ENCODE results near the gene EXD3. TPM values are rescaled to one million over a fixed set of nuclear protein-coding genes. Genes with fewer than 3 reads are reported as not detected.

Gene EXD3
- total and polyA plus RNA-seq, 2 of the 13 experiments (the other 11 are each of a cell fraction or from before 2014, with no cell fraction given): 2.7 to 4.8 TPM

- no peak for TF ChIP-seq RNF219 (CRISPR knock-in tag; IDR thresholded peaks at IDR 0.05)
- peak; percentile 51; the same call in 1 of the 2 replicates for TF ChIP-seq CSRNP2 (CRISPR knock-in tag; conservative IDR thresholded peaks at IDR 0.05; ENCODE audit: low read depth)
- TF ChIP-seq NR0B2 (CRISPR knock-in tag; IDR thresholded peaks at IDR 0.05): 0 out of 2 replicates have a peak, but pooled peaks have one; percentile 45
- no peak for TF ChIP-seq AGO2 (optimal IDR thresholded peaks at IDR 0.05; ENCODE audit: low read depth, low read length)
- TF ChIP-seq PAWR (CRISPR knock-in tag; IDR thresholded peaks at IDR 0.05; ENCODE audit: borderline replicate concordance): no peak
- no peak for TF ChIP-seq ZNF761 (CRISPR knock-in tag; conservative IDR thresholded peaks at IDR 0.05)
- no peak for TF ChIP-seq ONECUT2 (CRISPR knock-in tag; IDR thresholded peaks at IDR 0.05)
- TF ChIP-seq ZNF512 (CRISPR knock-in tag; IDR thresholded peaks at IDR 0.05): no peak
- no peak for TF ChIP-seq ZNF75D (CRISPR knock-in tag; IDR thresholded peaks at IDR 0.05; ENCODE audit: borderline replicate concordance)
- no peak; the same call in 1 of the 2 replicates for TF ChIP-seq MXD1 (CRISPR knock-in tag; IDR thresholded peaks at IDR 0.05)
- TF ChIP-seq HNRNPH1 (optimal IDR thresholded peaks at IDR 0.05; ENCODE audit: low read depth, low read length): no peak
- peak; percentile 92 for TF ChIP-seq POGK (CRISPR knock-in tag; conservative IDR thresholded peaks at IDR 0.05)
- 0 out of 2 replicates have a peak, but pooled peaks have one; percentile 3 for TF ChIP-seq NR2F2 (IDR thresholded peaks at IDR 0.05; ENCODE audit: borderline replicate concordance, low read depth)
- TF ChIP-seq USF2 (IDR thresholded peaks at IDR 0.05; ENCODE audit: low read depth, low read length): no peak
- no peak for TF ChIP-seq USF2 (CRISPR knock-in tag; IDR thresholded peaks at IDR 0.05; ENCODE audit: borderline replicate concordance)
- TF ChIP-seq BCL6 (CRISPR knock-in tag; IDR thresholded peaks at IDR 0.05): no peak
Observed at GRCh38 chr9:137422604-137423513, at the start of gene EXD3, which contains the start of gene NOXA1 (continued).
